GM19240 (cell line): ENCODE measurements around the gene KLK8.
"Not testable (repeated sequence)": the region's sequence is repeated elsewhere in the genome, so short reads cannot be mapped to it uniquely, and the experiment has no call there.

Experiments
- DNase-seq: peaks from one replicate; pipeline ENCODE4 v3.0.0; 2011; ENCODE audit warnings: low spot score; ENCODE audit not compliant: insufficient read length

KLK8 gene

GRCh38 chr19:51018745-51019543, 17.5 kb upstream of the KLK8 start:
- DNase-seq, result no peak

GRCh38 chr19:51016798-51017683, 15.6 kb upstream of the KLK8 start:
- no peak for DNase-seq

- DNase-seq, result no peak
Measured at GRCh38 chr19:51015691-51016267, 14.4 kb upstream of the KLK8 start.

GRCh38 chr19:51014242-51014641, 12.8 kb upstream of the KLK8 start:
- no peak for DNase-seq

- no peak for DNase-seq
Measured at GRCh38 chr19:51012661-51013190, 11.3 kb upstream of the KLK8 start.

- DNase-seq, result no peak
Measured at GRCh38 chr19:51010066-51010795, 8.8 kb upstream of the KLK8 start.

- no peak for DNase-seq
Measured at GRCh38 chr19:51009061-51009891, 7.9 kb upstream of the KLK8 start.

- DNase-seq, result no peak
Measured at GRCh38 chr19:51007488-51007887, 6.1 kb upstream of the KLK8 start.

GRCh38 chr19:51006406-51006805, 5.0 kb upstream of the KLK8 start:
- DNase-seq, result no peak

- no peak for DNase-seq
Measured at GRCh38 chr19:51005248-51005647, 3.8 kb upstream of the KLK8 start.

- no peak for DNase-seq
Measured at GRCh38 chr19:51003316-51003715, 1.9 kb upstream of the KLK8 start.

GRCh38 chr19:51002542-51003311, 1.3 kb upstream of the KLK8 start:
- DNase-seq, result no peak

GRCh38 chr19:51002089-51002532, 707 bp upstream of the KLK8 start:
- DNase-seq, result no peak

GRCh38 chr19:51000981-51001380, 423 bp downstream of the KLK8 start:
- no peak for DNase-seq

- DNase-seq, result no peak
Measured at GRCh38 chr19:51000426-51000825, 978 bp downstream of the KLK8 start.

- no peak for DNase-seq
Measured at GRCh38 chr19:50998686-50999085, 2.7 kb downstream of the KLK8 start.

GRCh38 chr19:50998061-50998460, 3.3 kb downstream of the KLK8 start:
- no peak for DNase-seq

- DNase-seq, result no peak
Measured at GRCh38 chr19:50994129-50994528, 7.3 kb downstream of the KLK8 start.

GRCh38 chr19:50992666-50993035, 8.8 kb downstream of the KLK8 start:
- no peak for DNase-seq

GRCh38 chr19:50984416-50984815, 17.0 kb downstream of the KLK8 start:
- DNase-seq, result not testable (repeated sequence)
